Stimulated activated naive B cell treated with anti-CD40 and anti-IgM and Interleukin-4, amounts not matched to agents 10 μg/mL and 1 μg/mL and 100 μg/mL, for 72 hours (primary cell): Measurements from ENCODE around the gene PCED1B.
A peak's percentile ranks its signal among the peaks of the same experiment; 100 is the strongest.

ENCODE experiments used
- ATAC-seq, 2 donors: fragments of 150-1000 bp; cut with Tn5 transposase; replicated peaks; 2 replicates each; pipeline ENCODE4 v1.10.0; 2021; ENCODE audit warnings: moderate library complexity in 1 of 2
- DNase-seq: peaks from one replicate; pipeline ENCODE4 v3.0.0; 2021
- H3K27ac Mint-ChIP-seq: one replicate; pipeline ENCODE4 v1.8.0; 2022; ENCODE audit warnings: mild to moderate bottlenecking, mixed read lengths
- H3K27me3 Mint-ChIP-seq, 2 donors: one replicate each; pipeline ENCODE4 v1.8.0; 2022; ENCODE audit warnings: mixed read lengths in 2 of 2
- H3K36me3 Mint-ChIP-seq, 2 donors: one replicate each; pipeline ENCODE4 v1.8.0; 2022; ENCODE audit warnings: mixed read lengths in 2 of 2, mild to moderate bottlenecking in 1 of 2
- H3K4me1 Mint-ChIP-seq, 2 donors: one replicate each; pipeline ENCODE4 v1.8.0; 2022; ENCODE audit warnings: mixed read lengths in 2 of 2, mild to moderate bottlenecking in 1 of 2
- H3K4me3 Mint-ChIP-seq, 2 donors: one replicate each; pipeline ENCODE4 v1.8.0; 2022; ENCODE audit warnings: mild to moderate bottlenecking in 2 of 2, mixed read lengths in 2 of 2, moderate library complexity in 1 of 2
- H3K9me3 Mint-ChIP-seq, 2 donors: one replicate each; pipeline ENCODE4 v1.8.0; 2022; ENCODE audit warnings: mixed read lengths in 2 of 2, mild to moderate bottlenecking in 1 of 2

Gene PCED1B

DNA sequence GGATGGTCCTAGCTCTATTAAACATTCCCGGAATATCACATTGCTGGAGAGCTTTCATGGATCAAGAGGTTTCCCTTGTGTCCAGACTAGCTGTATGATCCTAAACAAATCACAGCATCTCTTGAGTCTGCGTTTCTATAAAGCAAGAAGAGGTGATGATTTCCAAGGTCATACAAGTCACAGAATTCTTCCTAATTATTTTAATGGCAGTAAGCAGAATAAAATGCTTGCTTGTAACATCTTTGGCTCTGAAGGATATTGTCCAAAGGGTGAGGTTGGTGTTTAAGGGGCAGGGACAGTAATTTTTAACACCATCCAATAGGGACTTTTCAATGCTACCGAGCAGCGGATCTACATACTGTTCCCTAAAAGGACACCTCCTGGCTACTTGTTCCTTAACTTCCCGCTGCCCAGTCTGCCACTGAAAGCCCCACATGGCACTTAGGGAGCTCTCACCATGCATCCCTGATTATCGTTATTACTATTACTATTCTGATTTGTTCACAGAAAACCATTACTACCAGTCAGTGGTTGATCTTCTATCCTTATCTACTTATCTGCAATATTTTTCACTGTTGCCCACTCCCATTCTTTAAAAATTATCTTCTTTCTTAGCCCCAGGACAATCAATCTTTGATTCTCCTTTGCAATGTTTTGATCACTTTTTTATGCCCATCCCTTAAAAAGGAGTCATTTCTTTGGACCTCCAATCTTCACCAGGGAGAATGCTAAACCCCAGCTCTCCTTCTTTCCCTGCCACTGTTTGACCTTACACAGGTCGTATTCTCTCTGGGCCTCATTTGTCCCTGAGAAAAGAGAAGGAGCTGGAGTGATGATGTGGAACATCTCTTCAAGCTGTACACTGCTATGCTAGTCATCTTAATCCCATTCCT is 4.0 kb upstream of the PCED1B start:
- no peak for DNase-seq
- peaks cover 23 to 27% of the 10 kb centered on the region in 2 donors for H3K36me3 Mint-ChIP-seq
- H3K4me3 Mint-ChIP-seq: no peak overlapping the region
- no peak overlapping the region for H3K27ac Mint-ChIP-seq
- no peaks in the 10 kb centered on the region for H3K27me3 Mint-ChIP-seq
- no peak for ATAC-seq
- H3K9me3 Mint-ChIP-seq: no peaks in the 10 kb centered on the region
- peaks cover 16 to 34% of the 10 kb centered on the region in 2 donors for H3K4me1 Mint-ChIP-seq

DNA sequence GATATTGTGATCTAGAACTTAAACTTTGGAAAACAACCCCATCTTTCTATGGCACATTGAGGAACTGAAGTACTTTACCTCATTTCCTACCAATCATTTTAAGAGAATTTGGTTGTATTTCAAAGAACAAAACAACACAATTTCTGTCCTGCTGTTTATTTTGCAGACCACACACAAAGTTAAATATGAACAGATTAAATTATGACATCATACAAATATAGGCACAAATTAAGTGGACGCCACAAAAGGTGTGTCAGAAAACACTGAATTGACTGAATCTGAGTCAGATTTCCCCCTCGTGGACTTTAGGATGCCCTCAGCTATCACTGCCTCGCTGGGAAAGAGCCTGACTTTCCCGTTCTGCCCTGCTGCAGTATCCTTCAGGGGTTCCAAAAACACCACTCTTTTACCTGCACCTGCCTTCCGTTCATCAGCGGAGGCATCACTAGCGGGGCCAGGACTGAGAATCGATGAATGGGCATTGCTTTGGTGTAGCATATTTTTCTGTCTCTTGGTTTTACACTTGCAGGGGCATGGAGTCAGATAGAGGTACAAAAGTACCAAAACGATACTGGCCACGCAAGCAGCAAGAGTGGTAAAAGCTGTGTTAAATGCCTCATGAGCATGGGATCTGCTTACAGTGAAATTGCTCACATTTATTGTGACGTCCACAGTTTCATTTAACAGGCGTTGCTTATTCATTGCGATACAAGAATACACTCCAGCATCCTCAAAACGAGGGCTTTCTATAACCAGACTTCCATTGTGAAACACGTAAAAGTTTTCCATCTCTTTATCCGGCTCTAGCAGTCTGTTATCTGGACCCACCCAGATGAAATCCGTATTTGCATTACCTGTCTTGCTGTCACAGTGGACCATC is 2.0 kb upstream of the PCED1B start:
- Mint-ChIP-seq H3K4me1 (peaks cover 26 to 49% of the 10 kb centered on the region in 2 donors), H3K27ac (no peak overlapping the region), H3K4me3 (peak overlapping the region; percentile 92 to 98), H3K27me3 (no peaks in the 10 kb centered on the region), H3K36me3 (peaks cover 26 to 27% of the 10 kb centered on the region in 2 donors), H3K9me3 (no peaks in the 10 kb centered on the region)
- ATAC-seq: no peak
- DNase-seq: no peak

DNA sequence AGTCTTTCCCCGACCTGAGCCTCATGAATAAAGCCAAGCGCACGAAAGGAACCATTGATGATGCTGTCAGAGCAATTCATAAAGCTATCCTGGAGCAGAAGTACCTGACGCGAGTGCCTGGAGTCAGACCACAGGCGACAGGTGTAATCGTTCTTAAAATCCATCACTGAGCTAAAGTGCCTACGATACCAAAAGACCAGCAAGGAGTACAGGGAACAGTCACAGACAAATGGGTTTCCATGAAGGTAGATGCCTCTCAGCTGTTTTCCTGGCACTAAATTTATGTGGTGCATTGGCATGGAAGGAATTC is 1.4 kb upstream of the PCED1B start:
- H3K27ac Mint-ChIP-seq: no peak overlapping the region
- ATAC-seq (no peak), DNase-seq (no peak)
- H3K4me3 Mint-ChIP-seq: peak overlapping the region; percentile 92 to 98
- H3K4me1 Mint-ChIP-seq: peaks cover 30 to 55% of the 10 kb centered on the region in 2 donors
- H3K27me3 Mint-ChIP-seq: no peaks in the 10 kb centered on the region
- peaks cover 26 to 27% of the 10 kb centered on the region in 2 donors for H3K36me3 Mint-ChIP-seq
- no peaks in the 10 kb centered on the region for H3K9me3 Mint-ChIP-seq

DNA sequence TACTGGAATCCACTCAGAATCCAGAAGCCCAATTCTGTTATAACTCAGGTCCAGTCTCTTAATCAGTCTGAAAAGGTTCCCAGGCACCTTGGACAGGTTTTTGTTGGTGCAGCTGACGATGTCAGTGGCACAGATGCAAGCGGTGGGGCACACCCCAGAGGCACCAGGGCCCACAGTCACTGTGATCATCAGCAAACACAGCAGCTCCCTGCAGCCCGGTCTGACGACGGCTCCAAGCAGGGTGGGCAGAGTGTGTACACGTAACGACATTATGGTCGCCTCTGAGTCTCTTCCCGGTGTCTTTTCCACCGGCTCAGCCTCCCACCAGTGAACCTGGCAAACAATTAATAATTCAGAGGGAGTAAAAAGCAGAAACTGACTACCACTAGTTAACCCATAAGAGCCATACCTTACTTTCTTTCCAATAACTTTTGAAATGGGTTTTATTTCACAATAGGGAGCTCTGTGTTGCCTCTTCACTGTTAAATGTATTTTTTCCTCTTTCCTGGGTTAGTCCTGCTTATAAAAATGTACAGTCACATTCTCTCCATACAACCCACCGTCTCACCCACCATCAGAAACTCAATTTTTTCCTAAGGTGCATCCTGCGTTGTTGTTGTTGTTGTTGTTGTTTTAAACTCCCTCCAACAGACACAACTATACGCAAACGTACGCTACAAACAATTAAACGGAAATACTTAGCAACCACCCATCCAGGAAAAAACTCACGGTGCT is 521 bp upstream of the PCED1B start:
- Mint-ChIP-seq H3K4me1 (peaks cover 37 to 64% of the 10 kb centered on the region in 2 donors), H3K36me3 (peaks cover 27 to 30% of the 10 kb centered on the region in 2 donors), H3K27ac (peak overlapping the region; percentile 94), H3K27me3 (no peaks in the 10 kb centered on the region), H3K4me3 (peak overlapping the region; percentile 92 to 98), H3K9me3 (no peaks in the 10 kb centered on the region)
- DNase-seq (no peak), ATAC-seq (peak; percentile 33 to 39)

DNA sequence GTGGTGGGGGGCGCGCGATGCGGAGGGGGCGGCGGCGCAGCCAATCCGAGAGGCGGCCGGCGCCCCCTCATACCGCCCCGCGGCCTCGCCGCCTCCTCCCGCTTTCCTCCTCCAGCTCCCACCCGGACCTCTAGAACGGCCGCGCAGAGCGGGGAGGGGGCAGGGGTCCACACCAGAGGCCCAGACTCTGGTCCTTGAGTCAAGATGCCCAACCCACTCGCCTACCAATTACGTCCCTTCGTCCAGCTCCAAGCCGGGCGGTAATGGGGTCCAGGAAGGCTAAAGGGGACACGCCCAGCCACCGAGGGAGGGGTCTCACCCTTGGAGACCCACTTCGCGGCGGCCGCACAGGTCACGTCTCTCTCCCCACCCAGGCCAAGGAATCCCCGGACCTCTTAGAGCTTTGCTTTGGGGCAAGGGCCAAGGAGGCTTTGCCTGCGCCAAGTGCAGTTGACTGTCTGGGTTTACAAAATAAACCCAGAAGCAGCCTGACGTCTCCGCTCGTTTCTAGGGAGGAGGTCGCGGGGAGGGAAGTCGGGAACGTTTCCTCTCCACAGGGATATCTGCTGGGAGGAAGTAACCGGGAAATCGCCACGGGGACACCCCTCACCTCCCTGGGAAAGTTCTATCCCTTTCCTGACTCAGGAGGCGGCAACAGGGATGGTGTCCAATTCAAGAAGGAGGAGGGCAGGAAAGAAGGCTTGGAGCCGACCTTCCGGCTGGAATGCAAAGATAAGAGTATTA is 732 bp downstream of the PCED1B start:
- H3K27me3 Mint-ChIP-seq: no peaks in the 10 kb centered on the region
- peaks cover 23 to 25% of the 10 kb centered on the region in 2 donors for H3K36me3 Mint-ChIP-seq

DNA sequence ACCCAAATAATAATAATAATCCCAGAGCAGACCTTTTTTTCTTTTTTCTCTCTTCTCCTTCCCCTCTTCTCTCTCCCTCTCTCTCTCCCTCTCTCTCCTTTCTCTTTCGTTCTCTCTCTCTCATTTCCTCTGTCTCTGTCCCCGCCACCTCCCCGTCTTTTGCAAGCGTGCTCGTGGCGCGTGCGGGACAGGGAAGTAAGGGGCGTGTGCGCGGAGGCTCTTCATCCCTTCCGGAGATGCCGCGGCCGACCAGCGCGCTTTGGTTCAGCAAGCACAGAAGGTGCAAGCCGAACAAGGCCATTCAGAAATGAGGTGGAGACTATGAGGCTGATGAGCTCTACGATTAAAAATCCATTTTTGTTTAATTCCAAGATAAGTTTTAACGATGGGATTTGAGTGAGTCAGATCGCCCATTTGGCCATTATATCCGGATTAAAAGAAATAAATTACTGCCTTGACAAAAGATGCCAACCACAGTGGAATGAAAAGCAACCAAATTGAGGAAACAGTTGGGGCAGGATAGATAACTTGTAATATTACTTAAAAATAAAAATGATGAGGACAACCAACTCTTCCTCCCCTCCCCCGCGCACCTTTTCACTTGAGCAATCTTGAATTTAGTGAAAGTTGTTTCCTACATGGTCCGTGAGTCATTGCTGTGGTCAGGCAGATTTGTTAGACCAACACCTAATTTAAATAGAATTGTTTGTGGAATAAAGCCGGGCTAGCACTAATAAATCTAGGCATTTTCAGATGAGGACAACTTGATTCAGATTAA is 1.5 kb downstream of the PCED1B start:
- Mint-ChIP-seq H3K36me3 (peaks cover 18 to 19% of the 10 kb centered on the region in 2 donors), H3K4me1 (peaks cover 49 to 77% of the 10 kb centered on the region in 2 donors)

More for the DNA sequence above, 732 bp downstream of the PCED1B start:
- H3K4me1 Mint-ChIP-seq: peaks cover 45 to 76% of the 10 kb centered on the region in 2 donors
- H3K27ac Mint-ChIP-seq: peak overlapping the region; percentile 87
- H3K9me3 Mint-ChIP-seq: no peaks in the 10 kb centered on the region
- DNase-seq: no peak
- peak; percentile 56 to 57 for ATAC-seq
- H3K4me3 Mint-ChIP-seq: peak overlapping the region; percentile 90 to 92

DNA sequence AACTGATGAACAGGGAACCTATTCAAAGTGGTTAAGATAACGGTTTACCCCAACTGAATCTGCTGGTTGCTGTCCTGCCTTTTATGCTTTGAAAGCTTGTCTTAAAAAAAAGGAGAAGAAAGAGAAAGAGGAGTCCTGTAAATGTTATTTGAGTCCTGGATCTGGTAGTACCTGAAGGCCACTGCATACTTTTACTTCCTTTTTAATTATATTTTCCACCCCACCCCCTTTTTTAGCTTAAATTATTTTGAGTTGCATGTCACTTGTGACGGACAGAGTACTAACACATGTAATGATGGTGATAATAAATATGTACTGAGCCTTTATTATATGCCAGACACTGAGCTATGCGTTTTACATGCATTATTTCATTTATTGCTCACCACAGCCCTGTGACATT is 2.9 kb downstream of the PCED1B start:
- DNase-seq: no peak
- no peaks in the 10 kb centered on the region for H3K9me3 Mint-ChIP-seq
- no peaks in the 10 kb centered on the region for H3K27me3 Mint-ChIP-seq
- no peak for ATAC-seq
- no peak overlapping the region for H3K27ac Mint-ChIP-seq
- H3K4me1 Mint-ChIP-seq: peaks cover 47 to 73% of the 10 kb centered on the region in 2 donors
- peaks cover 14 to 16% of the 10 kb centered on the region in 2 donors for H3K36me3 Mint-ChIP-seq
- H3K4me3 Mint-ChIP-seq: no peak overlapping the region

More for the DNA sequence above, 1.5 kb downstream of the PCED1B start:
- Mint-ChIP-seq H3K27me3 (no peaks in the 10 kb centered on the region), H3K4me3 (peak overlapping the region; percentile 90 to 92), H3K27ac (peak overlapping the region; percentile 87), H3K9me3 (no peaks in the 10 kb centered on the region)
- ATAC-seq (peak; percentile 66 to 68), DNase-seq (no peak)

DNA sequence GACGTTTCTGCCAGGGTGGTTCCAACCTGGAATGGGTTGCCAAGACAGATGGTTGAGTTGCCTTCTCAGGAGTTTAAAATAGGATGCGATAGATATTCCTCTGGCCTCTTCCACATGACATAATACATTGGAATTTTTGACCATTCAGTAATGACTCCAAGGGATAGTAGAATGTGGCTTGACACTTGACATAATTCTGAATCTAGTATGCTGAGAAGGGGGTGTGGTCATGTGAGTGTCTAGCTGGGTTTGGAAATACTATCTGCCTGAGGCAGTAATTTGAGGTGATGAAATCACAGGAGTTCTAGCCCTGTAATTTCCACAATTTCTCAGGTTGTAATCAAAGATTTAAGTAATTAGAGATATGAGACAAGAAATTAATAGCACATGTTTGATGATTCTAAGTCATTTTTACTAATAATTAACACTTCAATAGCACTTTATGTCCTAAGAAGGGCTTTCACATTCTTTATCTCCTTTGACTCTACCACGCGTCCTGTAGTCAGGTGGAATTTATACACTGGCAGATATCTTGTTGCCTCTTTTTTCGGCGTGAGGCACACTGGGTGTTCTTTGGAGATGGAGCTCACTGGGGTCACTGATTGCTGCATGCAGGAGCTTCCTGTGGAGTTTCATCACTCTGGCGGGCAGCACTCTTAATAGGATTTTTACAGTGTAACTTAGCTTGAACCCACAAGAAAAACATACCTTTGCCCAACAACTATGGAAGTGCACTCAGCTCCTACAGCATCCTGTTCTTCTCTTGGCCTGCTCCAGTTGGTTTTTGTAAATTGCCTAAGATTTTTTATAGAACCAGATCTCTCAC is 3.6 kb downstream of the PCED1B start:
- no peak for ATAC-seq
- H3K4me3 Mint-ChIP-seq: no peak overlapping the region
- H3K36me3 Mint-ChIP-seq: peaks cover 10 to 12% of the 10 kb centered on the region in 2 donors
- peaks cover 45 to 65% of the 10 kb centered on the region in 2 donors for H3K4me1 Mint-ChIP-seq
- no peaks in the 10 kb centered on the region for H3K27me3 Mint-ChIP-seq
- no peaks in the 10 kb centered on the region for H3K9me3 Mint-ChIP-seq
- no peak for DNase-seq
- H3K27ac Mint-ChIP-seq: no peak overlapping the region

DNA sequence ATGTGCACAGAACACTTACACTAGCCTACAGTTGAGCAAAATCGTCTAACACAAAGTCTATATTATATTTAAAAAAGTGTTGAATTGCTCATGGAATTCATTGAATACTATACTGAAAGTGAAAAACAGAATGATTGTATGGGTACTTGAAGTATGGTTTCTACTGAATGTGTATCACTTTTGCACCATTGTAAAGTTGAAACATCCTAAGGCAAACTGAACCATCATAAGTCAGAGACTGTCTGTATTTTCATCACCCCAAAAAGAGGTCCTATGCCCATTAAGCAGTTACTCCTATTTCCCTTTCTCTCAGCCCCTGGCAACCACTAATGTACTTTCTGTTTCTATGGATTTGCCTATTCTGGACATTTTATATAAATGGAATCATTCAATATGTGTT is 4.8 kb downstream of the PCED1B start:
- Mint-ChIP-seq H3K36me3 (peaks cover 8 to 10% of the 10 kb centered on the region in 2 donors), H3K27ac (no peak overlapping the region), H3K9me3 (no peaks in the 10 kb centered on the region), H3K4me3 (no peak overlapping the region), H3K27me3 (no peaks in the 10 kb centered on the region), H3K4me1 (peaks cover 38 to 54% of the 10 kb centered on the region in 2 donors)
- ATAC-seq (no peak), DNase-seq (no peak)

DNA sequence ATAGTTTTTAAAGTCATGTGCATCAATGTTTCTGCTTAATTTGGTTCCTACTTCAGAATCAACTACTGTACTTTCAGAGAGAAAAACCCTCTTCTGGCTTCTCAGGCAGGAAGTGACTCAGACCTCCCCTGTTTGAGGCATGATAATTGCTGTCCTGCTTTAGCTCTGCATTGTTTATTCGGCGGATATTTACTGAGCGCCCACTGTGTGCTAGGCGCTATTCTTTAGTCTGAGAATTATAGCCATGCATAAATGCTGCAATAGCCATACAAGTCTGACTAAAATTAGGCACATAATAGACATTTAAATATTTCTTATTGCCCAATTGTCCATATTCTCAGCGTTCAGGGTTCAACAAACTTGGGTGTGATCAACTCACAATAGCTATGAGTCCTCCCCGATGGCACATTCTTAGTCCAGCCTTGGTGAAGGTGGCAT is 6.4 kb downstream of the PCED1B start:
- H3K4me1 Mint-ChIP-seq: peaks cover 36 to 52% of the 10 kb centered on the region in 2 donors
- no peaks in the 10 kb centered on the region for H3K27me3 Mint-ChIP-seq
- peaks cover 2 to 4% of the 10 kb centered on the region in 2 donors for H3K9me3 Mint-ChIP-seq
- H3K4me3 Mint-ChIP-seq: peak overlapping the region; percentile 40 to 44
- DNase-seq (no peak), ATAC-seq (peak; percentile 83 to 85)
- no peak overlapping the region for H3K27ac Mint-ChIP-seq
- peaks cover 5 to 14% of the 10 kb centered on the region in 2 donors for H3K36me3 Mint-ChIP-seq

DNA sequence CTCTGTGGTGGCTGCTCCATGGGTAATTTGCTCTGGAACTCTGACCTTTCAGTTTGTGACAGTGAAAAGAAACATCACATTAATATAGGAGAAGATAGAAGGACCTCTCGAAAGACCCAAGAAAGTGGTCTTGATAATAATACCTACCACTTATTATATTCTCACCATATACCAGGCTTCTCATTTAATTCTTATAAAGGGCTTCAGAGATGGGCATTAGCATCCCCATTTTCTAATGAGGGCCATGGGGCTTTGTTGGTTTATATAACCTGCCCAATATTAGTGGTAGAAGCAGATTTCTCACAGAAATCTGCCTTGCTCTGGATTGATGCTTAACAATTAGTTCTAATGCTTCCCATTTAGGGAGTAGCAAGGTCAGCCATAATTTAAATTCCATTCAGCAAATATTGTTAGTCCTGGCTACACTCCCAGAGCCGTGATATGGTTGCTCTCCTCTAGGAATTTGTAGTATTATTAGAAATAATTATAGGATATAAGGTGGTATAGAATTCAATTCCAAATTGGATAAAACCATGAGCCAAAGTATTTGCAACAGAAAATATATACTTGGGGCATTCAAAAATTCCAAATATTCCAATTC is 7.8 kb downstream of the PCED1B start:
- Mint-ChIP-seq H3K36me3 (peaks cover 5 to 16% of the 10 kb centered on the region in 2 donors), H3K4me3 (no peak overlapping the region), H3K4me1 (peaks cover 27 to 39% of the 10 kb centered on the region in 2 donors), H3K9me3 (peaks cover 4% of the 10 kb centered on the region in 2 donors), H3K27me3 (no peaks in the 10 kb centered on the region), H3K27ac (no peak overlapping the region)
- DNase-seq (no peak), ATAC-seq (no peak)
